ENCODE results near the gene BDH1.
"Not testable (repeated sequence)": the region's sequence is repeated elsewhere in the genome, so short reads cannot be mapped to it uniquely, and the experiment has no call there.

Gene BDH1

GRCh38 chr3:197590313-197590962, 34.7 kb upstream of the BDH1 start:
- Mint-ChIP-seq H3K4me3 (no peak overlapping the region), H3K27ac (no peak overlapping the region)

GRCh38 chr3:197589545-197589944, 33.8 kb upstream of the BDH1 start:
- no peak for ATAC-seq (ENCODE audit: low read depth)
- Mint-ChIP-seq H3K4me1 (no peaks in the 10 kb centered on the region), H3K9me3 (no peaks in the 10 kb centered on the region)

More at GRCh38 chr3:197590313-197590962, 34.7 kb upstream of the BDH1 start:
- no peak for DNase-seq (ENCODE audit: low spot score in 2 of 2)
- peaks cover under 1% of the 10 kb centered on the region for H3K36me3 Mint-ChIP-seq
- ATAC-seq (ENCODE audit: low read depth) = no peak
- no peaks in the 10 kb centered on the region for H3K9me3 Mint-ChIP-seq
- H3K4me1 Mint-ChIP-seq = no peaks in the 10 kb centered on the region
- peaks cover 5% of the 10 kb centered on the region for H3K27me3 Mint-ChIP-seq

GRCh38 chr3:197586768-197587167, 31.0 kb upstream of the BDH1 start:
- not testable (repeated sequence) for H3K4me3 Mint-ChIP-seq; H3K36me3 Mint-ChIP-seq; ATAC-seq (ENCODE audit: low read depth); DNase-seq (ENCODE audit: low spot score in 2 of 2); H3K27ac Mint-ChIP-seq; H3K4me1 Mint-ChIP-seq; H3K27me3 Mint-ChIP-seq; H3K9me3 Mint-ChIP-seq

More at GRCh38 chr3:197589545-197589944, 33.8 kb upstream of the BDH1 start:
- H3K4me3 Mint-ChIP-seq = no peak overlapping the region
- no peaks in the 10 kb centered on the region for H3K36me3 Mint-ChIP-seq
- peaks cover 4% of the 10 kb centered on the region for H3K27me3 Mint-ChIP-seq
- H3K27ac Mint-ChIP-seq = no peak overlapping the region
- no peak for DNase-seq (ENCODE audit: low spot score in 2 of 2)

GRCh38 chr3:197586181-197586580, 30.4 kb upstream of the BDH1 start:
- H3K9me3 Mint-ChIP-seq = no peaks in the 10 kb centered on the region
- H3K4me1 Mint-ChIP-seq = no peaks in the 10 kb centered on the region
- H3K27me3 Mint-ChIP-seq = peaks cover 2% of the 10 kb centered on the region
- ATAC-seq (ENCODE audit: low read depth) (no peak), DNase-seq (ENCODE audit: low spot score in 2 of 2) (no peak)
- H3K36me3 Mint-ChIP-seq = no peaks in the 10 kb centered on the region
- no peak overlapping the region for H3K27ac Mint-ChIP-seq
- H3K4me3 Mint-ChIP-seq = no peak overlapping the region

- Mint-ChIP-seq H3K27ac (no peak overlapping the region), H3K9me3 (no peaks in the 10 kb centered on the region), H3K4me3 (no peak overlapping the region), H3K36me3 (no peaks in the 10 kb centered on the region), H3K4me1 (no peaks in the 10 kb centered on the region), H3K27me3 (peaks cover 2% of the 10 kb centered on the region)
- DNase-seq (ENCODE audit: low spot score in 2 of 2) (no peak), ATAC-seq (ENCODE audit: low read depth) (no peak)
Observed at GRCh38 chr3:197584733-197585132, 29.0 kb upstream of the BDH1 start.

- ATAC-seq (ENCODE audit: low read depth) = no peak
- no peaks in the 10 kb centered on the region for H3K4me1 Mint-ChIP-seq
- H3K36me3 Mint-ChIP-seq = peaks cover 1% of the 10 kb centered on the region
- H3K9me3 Mint-ChIP-seq = no peaks in the 10 kb centered on the region
- peaks cover 2% of the 10 kb centered on the region for H3K27me3 Mint-ChIP-seq
- H3K4me3 Mint-ChIP-seq = no peak overlapping the region
- DNase-seq (ENCODE audit: low spot score in 2 of 2) = no peak
- no peak overlapping the region for H3K27ac Mint-ChIP-seq
Observed at GRCh38 chr3:197583371-197583770, 27.6 kb upstream of the BDH1 start.

GRCh38 chr3:197580253-197580691, 24.5 kb upstream of the BDH1 start:
- peaks cover 5% of the 10 kb centered on the region for H3K36me3 Mint-ChIP-seq
- ATAC-seq (ENCODE audit: low read depth) (no peak), DNase-seq (ENCODE audit: low spot score in 2 of 2) (no peak)
- no peaks in the 10 kb centered on the region for H3K4me1 Mint-ChIP-seq
- H3K27me3 Mint-ChIP-seq = peaks cover 2% of the 10 kb centered on the region
- H3K27ac Mint-ChIP-seq = no peak overlapping the region
- no peak overlapping the region for H3K4me3 Mint-ChIP-seq
- no peaks in the 10 kb centered on the region for H3K9me3 Mint-ChIP-seq

- Mint-ChIP-seq H3K27me3 (peaks cover 7% of the 10 kb centered on the region), H3K4me3 (no peak overlapping the region), H3K9me3 (no peaks in the 10 kb centered on the region), H3K27ac (no peak overlapping the region), H3K4me1 (no peaks in the 10 kb centered on the region), H3K36me3 (peaks cover 5% of the 10 kb centered on the region)
- DNase-seq (ENCODE audit: low spot score in 2 of 2) (no peak), ATAC-seq (ENCODE audit: low read depth) (no peak)
Observed at GRCh38 chr3:197578376-197578775, 22.6 kb upstream of the BDH1 start.

GRCh38 chr3:197577366-197578074, 21.8 kb upstream of the BDH1 start:
- Mint-ChIP-seq H3K9me3 (peaks cover 2% of the 10 kb centered on the region), H3K27me3 (peaks cover 7% of the 10 kb centered on the region), H3K4me3 (no peak overlapping the region), H3K36me3 (peaks cover 5% of the 10 kb centered on the region), H3K27ac (no peak overlapping the region), H3K4me1 (no peaks in the 10 kb centered on the region)
- DNase-seq (ENCODE audit: low spot score in 2 of 2) = no peak
- ATAC-seq (ENCODE audit: low read depth) = no peak

- peaks cover 5% of the 10 kb centered on the region for H3K36me3 Mint-ChIP-seq
- ATAC-seq (ENCODE audit: low read depth) (no peak), DNase-seq (ENCODE audit: low spot score in 2 of 2) (no peak)
- no peak overlapping the region for H3K27ac Mint-ChIP-seq
- peaks cover 7% of the 10 kb centered on the region for H3K27me3 Mint-ChIP-seq
- H3K9me3 Mint-ChIP-seq = peaks cover 2% of the 10 kb centered on the region
- H3K4me3 Mint-ChIP-seq = no peak overlapping the region
- H3K4me1 Mint-ChIP-seq = no peaks in the 10 kb centered on the region
Observed at GRCh38 chr3:197576838-197577237, 21.1 kb upstream of the BDH1 start.

GRCh38 chr3:197575362-197575761, 19.6 kb upstream of the BDH1 start:
- Mint-ChIP-seq H3K27ac (no peak overlapping the region), H3K27me3 (peaks cover 7% of the 10 kb centered on the region)

GRCh38 chr3:197574396-197574991, 18.7 kb upstream of the BDH1 start:
- DNase-seq (ENCODE audit: low spot score in 2 of 2); H3K27ac Mint-ChIP-seq; H3K4me1 Mint-ChIP-seq; ATAC-seq (ENCODE audit: low read depth); H3K27me3 Mint-ChIP-seq; H3K36me3 Mint-ChIP-seq; H3K4me3 Mint-ChIP-seq: not testable (repeated sequence)
- peaks cover 12% of the 10 kb centered on the region for H3K9me3 Mint-ChIP-seq

More at GRCh38 chr3:197575362-197575761, 19.6 kb upstream of the BDH1 start:
- no peak for DNase-seq (ENCODE audit: low spot score in 2 of 2)
- Mint-ChIP-seq H3K9me3 (peaks cover 6% of the 10 kb centered on the region), H3K4me3 (no peak overlapping the region), H3K4me1 (no peaks in the 10 kb centered on the region), H3K36me3 (peaks cover 5% of the 10 kb centered on the region)
- no peak for ATAC-seq (ENCODE audit: low read depth)

- Mint-ChIP-seq H3K9me3 (peaks cover 13% of the 10 kb centered on the region), H3K27ac (no peak overlapping the region), H3K4me1 (no peaks in the 10 kb centered on the region), H3K36me3 (peaks cover 12% of the 10 kb centered on the region), H3K4me3 (no peak overlapping the region), H3K27me3 (peaks cover 10% of the 10 kb centered on the region)
- ATAC-seq (ENCODE audit: low read depth) = no peak
- DNase-seq (ENCODE audit: low spot score in 2 of 2) = no peak
Observed at GRCh38 chr3:197573048-197573767, 17.4 kb upstream of the BDH1 start.

- not testable (repeated sequence) for DNase-seq (ENCODE audit: low spot score in 2 of 2); H3K36me3 Mint-ChIP-seq; H3K27ac Mint-ChIP-seq; ATAC-seq (ENCODE audit: low read depth); H3K4me3 Mint-ChIP-seq; H3K4me1 Mint-ChIP-seq
- H3K9me3 Mint-ChIP-seq = peaks cover 13% of the 10 kb centered on the region
- peaks cover 11% of the 10 kb centered on the region for H3K27me3 Mint-ChIP-seq
Observed at GRCh38 chr3:197571880-197572172, 16.1 kb upstream of the BDH1 start.

Measured in memory B cell (primary cell).